HG02938 (cell line): Measurements from ENCODE around the gene VTN.

Source experiments
- ATAC-seq: cut with Tn5 transposase; IDR thresholded peaks from one replicate; pipeline ENCODE4 v1.9.1; 2021; ENCODE audit warnings: mild to moderate bottlenecking, moderate library complexity; ENCODE audit not compliant: unreplicated experiment

The VTN gene

GRCh38 chr17:28396635-28397239, 26.6 kb upstream of the VTN start:
- ATAC-seq, result no peak

- no peak for ATAC-seq
Observed at GRCh38 chr17:28395968-28396367, 25.9 kb upstream of the VTN start.

GRCh38 chr17:28395426-28395825, 25.3 kb upstream of the VTN start:
- no peak for ATAC-seq

- ATAC-seq, result no peak
Observed at GRCh38 chr17:28394337-28395116, 24.4 kb upstream of the VTN start.

- ATAC-seq, result no peak
Observed at GRCh38 chr17:28392491-28392890, 22.4 kb upstream of the VTN start.

- ATAC-seq, result no peak
Observed at GRCh38 chr17:28391401-28391800, 21.3 kb upstream of the VTN start.

- ATAC-seq, result no peak
Observed at GRCh38 chr17:28390984-28391383, 20.9 kb upstream of the VTN start.

GRCh38 chr17:28390563-28390962, 20.5 kb upstream of the VTN start:
- ATAC-seq, result no peak

- no peak for ATAC-seq
Observed at GRCh38 chr17:28390141-28390540, 20.0 kb upstream of the VTN start.

GRCh38 chr17:28388106-28388505, 18.0 kb upstream of the VTN start:
- ATAC-seq, result no peak

- no peak for ATAC-seq
Observed at GRCh38 chr17:28386391-28386790, 16.3 kb upstream of the VTN start.

GRCh38 chr17:28385406-28385805, 15.3 kb upstream of the VTN start:
- no peak for ATAC-seq

- ATAC-seq, result peak; percentile 7
Observed at GRCh38 chr17:28385037-28385400, 14.9 kb upstream of the VTN start.

- ATAC-seq, result peak; percentile 67
Observed at GRCh38 chr17:28384281-28385036, 14.4 kb upstream of the VTN start.

GRCh38 chr17:28381141-28381825, 11.2 kb upstream of the VTN start:
- ATAC-seq, result no peak

- ATAC-seq, result no peak
Observed at GRCh38 chr17:28379814-28380801, 10.0 kb upstream of the VTN start.

- ATAC-seq, result no peak
Observed at GRCh38 chr17:28372945-28373274, 2.8 kb upstream of the VTN start.

GRCh38 chr17:28372203-28372944, 2.3 kb upstream of the VTN start:
- ATAC-seq, result peak; percentile 24
